WTC11 (cell line): ENCODE measurements around the gene SPX.

ENCODE experiments used
- NR2C2 ChIP-seq: sonication (generic); formaldehyde crosslinking; IDR thresholded peaks from 2 replicates; pipeline ENCODE4 v1.8.0; 2022; ENCODE audit warnings: mild to moderate bottlenecking, missing genetic modification reagents
- ZNF121 ChIP-seq: sonication (generic); formaldehyde crosslinking; IDR thresholded peaks from 2 replicates; pipeline ENCODE4 v1.8.0; 2023; ENCODE audit warnings: missing genetic modification reagents

GRCh38 chr12:21577516-21577915 lies 51.4 kb downstream of the SPX start:
- no peak for TF ChIP-seq NR2C2 (CRISPR knock-in tag)
- no peak for TF ChIP-seq ZNF121 (CRISPR knock-in tag)
